Endothelial cell of umbilical vein (primary cell): ENCODE results near the gene POLR3B. TPM values are rescaled to one million over a fixed set of nuclear protein-coding genes. Genes with fewer than 3 reads are reported as not detected.

Source experiments
- BruUV-seq: library from RNA; stranded (reverse); fragments of 400-500 nt; replicated peaks from 2 replicates; lab custom pipeline; 2021; lab: Mats Ljungman, UMichigan
- CTCF ChIA-PET: fragments of 300-600, 350-600 bp; sonication (Branson Sonifier 250); formaldehyde crosslinking; loops from one replicate; lab custom pipeline; 2021; ENCODE audit warnings: antibody characterized with exemption, inconsistent platforms; lab: Charles Lee
- POLR2A ChIA-PET: fragments of 300-600, 350-600 bp; sonication (Branson Sonifier 250); formaldehyde crosslinking; loops from one replicate; lab custom pipeline; 2021; ENCODE audit warnings: antibody characterized with exemption, inconsistent platforms; lab: Charles Lee
- DNase-seq: peaks from one replicate; pipeline ENCODE4 v3.0.0-alpha.2; 2011; ENCODE audit warnings: low read depth, low spot score
- FAIRE-seq: peaks from 2 replicates; lab custom pipeline; 2011; peaks lifted over from hg19 to GRCh38; lab: Jason Lieb, UNC
- H2AFZ ChIP-seq: 2 replicates; pipeline ENCODE4 v1.6.0; 2012; ENCODE audit warnings: low read depth, low read length, control low read depth, inconsistent platforms
- H3K27ac ChIP-seq: 2 replicates; pipeline ENCODE4 v1.5.1; 2011; ENCODE audit warnings: low read depth, mild to moderate bottlenecking, control low read depth, low read length, moderate library complexity; ENCODE audit not compliant: insufficient read depth
- H3K27me3 ChIP-seq, 2 experiments: 2 replicates each; pipeline versions ENCODE4 v1.6.0 to v1.6.1; 2011; ENCODE audit warnings: low read length in 2 of 2, mixed read lengths in 1 of 2; ENCODE audit not compliant: control insufficient read depth in 2 of 2, insufficient read depth in 2 of 2
- H3K36me3 ChIP-seq, 2 experiments: 2 replicates in 1 of 2; 3 replicates in 1 of 2; pipeline ENCODE4 v1.5.1; 2011; ENCODE audit warnings: low read length in 2 of 2, mild to moderate bottlenecking in 1 of 2, moderate library complexity in 1 of 2; ENCODE audit not compliant: control insufficient read depth in 2 of 2, insufficient read depth in 2 of 2; ENCODE audit errors: extremely low read depth in 1 of 2
- H3K4me1 ChIP-seq: 3 replicates; pipeline ENCODE4 v1.5.1; 2011; ENCODE audit warnings: mild to moderate bottlenecking, low read length; ENCODE audit not compliant: control insufficient read depth, insufficient read depth; ENCODE audit errors: extremely low read depth
- H3K4me2 ChIP-seq: 2 replicates; pipeline ENCODE4 v1.6.1; 2011; ENCODE audit warnings: low read length, control low read depth, mixed read lengths; ENCODE audit not compliant: insufficient read depth
- H3K4me3 ChIP-seq, 3 experiments: fragments of 200-600 bp in 1 of 3; sonication (generic), shearing (Covaris generic) in 1 of 3; replicated peaks in 1 of 3; 2 replicates each; pipeline ENCODE4 v1.5.1; 2011 to 2016; ENCODE audit warnings: control low read depth in 3 of 3, low read length in 3 of 3, mild to moderate bottlenecking in 2 of 3, inconsistent platforms in 1 of 3, low read depth in 1 of 3, moderate library complexity in 1 of 3; ENCODE audit not compliant: insufficient read depth in 1 of 3
- H3K79me2 ChIP-seq: 2 replicates; pipeline ENCODE4 v1.6.0; 2012; ENCODE audit warnings: low read length, inconsistent platforms; ENCODE audit not compliant: control insufficient read depth, insufficient read depth
- H3K9ac ChIP-seq: replicated peaks from 2 replicates; pipeline ENCODE3; 2011; ENCODE audit warnings: low read length, control low read depth; ENCODE audit not compliant: insufficient read depth; ENCODE audit errors: extremely low read depth
- H3K9me1 ChIP-seq: replicated peaks from 3 replicates; pipeline ENCODE4 v1.6.0; 2011; ENCODE audit warnings: mild to moderate bottlenecking, low read length; ENCODE audit not compliant: control insufficient read depth, insufficient read depth; ENCODE audit errors: extremely low read depth
- H3K9me3 ChIP-seq: replicated peaks from 2 replicates; pipeline ENCODE4 v1.5.1; 2012; ENCODE audit warnings: low read length, inconsistent platforms; ENCODE audit not compliant: control insufficient read depth, insufficient read depth
- H4K20me1 ChIP-seq: replicated peaks from 2 replicates; pipeline ENCODE3; 2011; ENCODE audit warnings: mild to moderate bottlenecking, low read length; ENCODE audit not compliant: control insufficient read depth, insufficient read depth; ENCODE audit errors: extremely low read depth
- EZH2 ChIP-seq: IDR thresholded peaks from 2 replicates; pipeline ENCODE4 v1.6.1; 2012; ENCODE audit warnings: borderline replicate concordance, low read depth, mild to moderate bottlenecking, moderate library complexity, low read length, inconsistent platforms; ENCODE audit not compliant: severe bottlenecking
- FOS ChIP-seq: IDR thresholded peaks from 2 replicates; pipeline ENCODE4 v1.6.1; 2011; ENCODE audit warnings: mild to moderate bottlenecking, low read length, moderate library complexity, borderline replicate concordance; ENCODE audit not compliant: insufficient read depth
- GATA2 ChIP-seq: IDR thresholded peaks from 2 replicates; pipeline ENCODE4 v1.7.0; 2011; ENCODE audit warnings: low read depth, mild to moderate bottlenecking, moderate library complexity, mixed read lengths, low read length; ENCODE audit not compliant: insufficient read length, insufficient read depth
- JUN ChIP-seq: IDR thresholded peaks from 2 replicates; pipeline ENCODE4 v1.6.1; 2011; ENCODE audit warnings: borderline replicate concordance, low read depth; ENCODE audit not compliant: insufficient read length, insufficient read depth
- MYC ChIP-seq: IDR thresholded peaks from one replicate; pipeline ENCODE4 v1.6.1; 2011; ENCODE audit warnings: mild to moderate bottlenecking, low read depth, low read length
- POLR2A ChIP-seq: IDR thresholded peaks from 2 replicates; pipeline ENCODE4 v1.6.1; 2012; ENCODE audit warnings: low read depth, mild to moderate bottlenecking, control low read depth, low read length
- POLR2AphosphoS5 ChIP-seq: IDR thresholded peaks from 2 replicates; pipeline ENCODE4 v1.6.1; 2012; ENCODE audit warnings: low read depth, mild to moderate bottlenecking, control low read depth, low read length, moderate library complexity; ENCODE audit not compliant: insufficient read depth
- dilution Hi-C: fragments of 300-500 bp; cut with MboI; formaldehyde crosslinking; loops from one replicate; pipeline ENCODE4 v1.15.0; 2019; ENCODE audit warnings: low sequenced_read_pairs; ENCODE audit not compliant: extremely low pct_ligation_motif_present
- intact Hi-C: fragments of 100-400 bp; cut with micrococcal nuclease; formaldehyde crosslinking; loops from one replicate; pipeline ENCODE4 v1.10.0; 2022
- polyA plus RNA-seq, 4 experiments: library from polyadenylated mRNA; depleted of rRNA in 3 of 4; stranded (reverse) in 3 of 4; unstranded in 1 of 4; fragments of >200 nt; gene quantifications; 2 replicates each; pipeline versions ENCODE4 v1.2.1 to v1.2.3, GENCODE V29; 2011 to 2012; ENCODE audit warnings: missing spikeins in 1 of 4
- total RNA-seq: library from RNA; stranded (reverse); gene quantifications from 2 replicates; pipeline ENCODE4 v1.2.3, GENCODE V29; 2021
- TF ChIP-seq, protein P1 (sequence below), 2 donors: IDR thresholded peaks; 1 replicate in 1 of 2; 2 replicates in 1 of 2; pipeline ENCODE4 v1.5.1; 2011; ENCODE audit warnings: low read length in 2 of 2, mild to moderate bottlenecking in 2 of 2, moderate library complexity in 2 of 2, control low read depth in 1 of 2, inconsistent platforms in 1 of 2, low read depth in 1 of 2; ENCODE audit not compliant: insufficient read depth in 1 of 2; ENCODE audit errors: extremely low read depth in 1 of 2
- TF ChIP-seq, protein P2 (sequence below): IDR thresholded peaks from 2 replicates; pipeline ENCODE4 v1.6.1; 2011; ENCODE audit not compliant: insufficient read depth, insufficient read length

POLR3B gene
- total and polyA plus RNA-seq, 2 donors (not counting 3 experiments of a cell fraction or from before 2014, with no cell fraction given), result 6.0 to 12.3 TPM

DNA sequence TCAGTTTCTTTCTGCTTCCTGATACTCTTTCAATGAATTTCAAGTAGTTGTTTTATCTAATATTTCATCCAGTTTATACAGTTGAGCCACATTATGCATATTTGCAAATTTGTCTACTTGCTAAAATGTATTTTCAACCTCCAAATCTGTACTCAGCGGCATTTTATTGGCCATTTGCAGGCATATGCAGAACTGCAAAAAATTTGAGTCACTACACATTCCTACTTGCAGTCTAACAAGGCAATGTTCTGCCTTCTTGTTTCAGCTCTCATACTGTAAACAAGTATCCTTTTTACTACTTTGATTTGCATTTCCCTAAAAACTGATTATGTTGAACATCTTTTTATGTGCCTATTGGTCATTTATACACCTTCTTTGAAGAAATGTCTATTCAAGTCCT, 55.0 kb downstream of the POLR3B start:
- H3K27ac ChIP-seq, result no peak overlapping the region

DNA sequence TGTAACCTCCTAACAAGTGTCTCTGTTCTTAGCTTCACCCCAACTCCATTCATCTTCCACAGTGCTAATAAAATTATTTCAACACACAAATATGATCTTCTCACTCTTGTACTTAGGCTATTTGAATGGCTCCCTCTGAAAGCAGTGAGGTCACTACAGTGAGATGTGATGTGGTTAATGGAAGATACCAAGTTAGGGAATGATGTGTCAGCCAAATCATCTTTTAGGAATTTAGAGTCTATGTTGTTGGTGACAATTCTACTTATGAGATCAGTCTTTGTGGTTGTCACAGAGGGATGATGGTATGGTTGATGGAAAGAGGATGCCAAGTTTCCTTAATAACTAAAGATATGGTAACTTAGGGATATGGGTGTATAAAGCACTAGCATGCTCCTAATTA, 57.6 kb downstream of the POLR3B start:
- H3K9ac ChIP-seq, result no peak overlapping the region
- H3K27me3 ChIP-seq, result no peaks in the 10 kb centered on the region
- peaks cover 16% of the 10 kb centered on the region for H3K4me1 ChIP-seq
- BruUV-seq, result no TSS peak
- intact Hi-C loops (no loop called here), dilution Hi-C loops (no loop called here)
- ChIA-PET POLR2A (no interaction called here), CTCF (no interaction called here)
- H3K79me2 ChIP-seq, result no peaks in the 10 kb centered on the region
- H3K36me3 ChIP-seq, result no peaks in the 10 kb centered on the region
- FAIRE-seq, result no peak
- TF ChIP-seq GATA2 (no peak), JUN (no peak), MYC (no peak), EZH2 (no peak), POLR2AphosphoS5 (no peak), POLR2A (no peak), FOS (no peak)
- TF ChIP-seq, protein P1, sequence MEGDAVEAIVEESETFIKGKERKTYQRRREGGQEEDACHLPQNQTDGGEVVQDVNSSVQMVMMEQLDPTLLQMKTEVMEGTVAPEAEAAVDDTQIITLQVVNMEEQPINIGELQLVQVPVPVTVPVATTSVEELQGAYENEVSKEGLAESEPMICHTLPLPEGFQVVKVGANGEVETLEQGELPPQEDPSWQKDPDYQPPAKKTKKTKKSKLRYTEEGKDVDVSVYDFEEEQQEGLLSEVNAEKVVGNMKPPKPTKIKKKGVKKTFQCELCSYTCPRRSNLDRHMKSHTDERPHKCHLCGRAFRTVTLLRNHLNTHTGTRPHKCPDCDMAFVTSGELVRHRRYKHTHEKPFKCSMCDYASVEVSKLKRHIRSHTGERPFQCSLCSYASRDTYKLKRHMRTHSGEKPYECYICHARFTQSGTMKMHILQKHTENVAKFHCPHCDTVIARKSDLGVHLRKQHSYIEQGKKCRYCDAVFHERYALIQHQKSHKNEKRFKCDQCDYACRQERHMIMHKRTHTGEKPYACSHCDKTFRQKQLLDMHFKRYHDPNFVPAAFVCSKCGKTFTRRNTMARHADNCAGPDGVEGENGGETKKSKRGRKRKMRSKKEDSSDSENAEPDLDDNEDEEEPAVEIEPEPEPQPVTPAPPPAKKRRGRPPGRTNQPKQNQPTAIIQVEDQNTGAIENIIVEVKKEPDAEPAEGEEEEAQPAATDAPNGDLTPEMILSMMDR (IDR thresholded peaks at IDR 0.05; ENCODE audit: extremely low read depth in 1 of 2, insufficient read depth in 1 of 2, low read depth in 1 of 2, low read length in 2 of 2), result no peak
- TF ChIP-seq, protein P2, sequence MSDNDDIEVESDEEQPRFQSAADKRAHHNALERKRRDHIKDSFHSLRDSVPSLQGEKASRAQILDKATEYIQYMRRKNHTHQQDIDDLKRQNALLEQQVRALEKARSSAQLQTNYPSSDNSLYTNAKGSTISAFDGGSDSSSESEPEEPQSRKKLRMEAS, result no peak
- H3K27ac ChIP-seq, result no peak overlapping the region
- no peaks in the 10 kb centered on the region for H3K9me1 ChIP-seq
- H3K4me3 ChIP-seq, result no peak overlapping the region
- H2AFZ ChIP-seq, result no peak overlapping the region
- H3K4me2 ChIP-seq, result no peak overlapping the region
- no peak for DNase-seq
- H4K20me1 ChIP-seq, result no peaks in the 10 kb centered on the region
- H3K9me3 ChIP-seq, result no peaks in the 10 kb centered on the region

More for the DNA sequence above, 55.0 kb downstream of the POLR3B start:
- TF ChIP-seq POLR2AphosphoS5 (no peak), FOS (no peak), POLR2A (no peak), EZH2 (no peak), JUN (no peak), MYC (no peak)
- TF ChIP-seq, protein P2, result no peak
- intact Hi-C loops (no loop called here), dilution Hi-C loops (no loop called here)
- Histone ChIP-seq H3K9me3 (no peaks in the 10 kb centered on the region), H3K27me3 (no peaks in the 10 kb centered on the region), H3K9ac (no peak overlapping the region), H3K4me2 (no peak overlapping the region), H3K4me1 (no peaks in the 10 kb centered on the region), H2AFZ (no peak overlapping the region), H3K36me3 (no peaks in the 10 kb centered on the region), H3K4me3 (no peak overlapping the region), H3K9me1 (no peaks in the 10 kb centered on the region), H3K79me2 (no peaks in the 10 kb centered on the region), H4K20me1 (no peaks in the 10 kb centered on the region)
- CTCF ChIA-PET, result interaction anchor here (1.4 kb wide), 1 partner anchor 55 kb away, joined by 4 read pairs; the partner anchor contains the start of gene POLR3B
- FAIRE-seq (no peak), DNase-seq (peak; percentile 39)
- BruUV-seq, result no TSS peak
- POLR2A ChIA-PET, result no interaction called here
